Measurements from ENCODE around the gene GTF2H2C. TPM values are rescaled to one million over a fixed set of nuclear protein-coding genes. Genes with fewer than 3 reads are reported as not detected.
"Not testable (repeated sequence)": the region's sequence is repeated elsewhere in the genome, so short reads cannot be mapped to it uniquely, and the experiment has no call there.

The GTF2H2C gene
- total RNA-seq = 29.2 and 31.3 TPM in 2 replicates
- polyA plus RNA-seq (2012) = 19.8 TPM

DNA sequence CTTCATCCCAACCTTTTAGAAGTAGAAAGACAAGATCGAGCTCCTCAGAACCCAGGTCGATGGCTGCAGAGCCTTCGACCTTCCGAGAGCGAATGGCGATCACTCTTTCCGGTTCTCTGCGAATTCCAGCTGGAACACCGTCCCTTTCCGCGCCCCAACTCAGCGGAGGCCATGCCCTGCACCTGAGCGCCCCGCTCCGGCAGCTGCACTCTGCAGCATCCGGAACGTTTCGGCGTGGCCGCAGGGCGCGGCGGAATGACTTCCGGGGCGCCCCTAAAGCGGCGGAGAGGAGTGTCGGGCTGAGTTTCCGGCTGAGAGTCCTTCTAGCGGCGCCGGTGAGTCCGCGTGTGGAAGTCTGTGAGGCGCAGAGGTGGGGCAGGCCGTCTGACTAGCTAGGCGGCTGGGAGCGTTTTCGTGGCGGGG lies at the start of gene GTF2H2C:
Gene GTF2H2C, plus strand, starts transcription at position 284 of the 423 bp plus-strand sequence. CDS start 4,942 bp downstream, outside the sequence.
- DNase-seq (ENCODE audit: low read depth) = peak; percentile 67

DNA sequence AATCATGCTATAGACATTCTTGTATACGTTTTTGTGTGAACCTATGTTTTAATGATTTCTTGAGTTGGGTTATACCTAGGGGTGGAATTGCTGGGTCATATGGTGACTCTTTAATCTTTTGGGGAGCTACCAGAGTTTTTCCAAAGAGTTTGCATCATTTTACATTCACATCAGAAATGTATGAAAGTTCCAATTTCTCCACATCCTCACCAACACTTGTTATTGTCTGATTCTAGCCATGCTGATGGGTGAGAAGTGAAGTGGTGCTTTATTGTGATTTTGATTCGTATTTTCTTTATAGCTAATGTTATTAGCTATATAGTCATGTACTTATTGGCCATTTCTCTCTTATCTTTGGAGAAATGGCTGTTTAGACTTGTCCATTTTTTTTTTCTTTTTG lies 49.3 kb upstream of the GTF2H2C start:
- DNase-seq (ENCODE audit: low read depth) = no peak

DNA sequence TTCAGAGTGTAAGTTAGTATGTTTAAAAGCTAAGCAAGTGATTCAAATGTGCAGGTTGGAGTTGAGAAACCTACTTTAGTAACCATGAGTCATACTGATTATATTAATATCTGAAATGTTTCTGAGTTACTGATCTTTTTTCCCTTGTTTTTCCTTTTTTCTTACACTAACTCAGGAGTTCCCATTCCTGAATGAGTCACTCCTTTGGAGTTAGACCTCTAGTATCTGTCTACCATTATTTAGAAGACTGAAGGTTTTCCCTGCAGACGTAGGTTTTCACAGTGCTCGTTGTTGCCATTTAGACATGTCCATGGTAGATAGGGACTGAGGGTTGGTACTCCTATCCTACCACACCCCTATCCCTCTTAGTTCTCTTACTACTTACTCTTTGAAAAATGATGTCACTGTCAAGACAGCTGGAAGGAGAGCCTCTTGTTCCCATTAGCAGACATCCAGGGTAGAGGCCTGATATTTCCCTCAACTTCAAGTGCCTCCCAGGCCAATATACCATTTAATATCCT lies 47.2 kb upstream of the GTF2H2C start:
- no peak for DNase-seq (ENCODE audit: low read depth)

DNA sequence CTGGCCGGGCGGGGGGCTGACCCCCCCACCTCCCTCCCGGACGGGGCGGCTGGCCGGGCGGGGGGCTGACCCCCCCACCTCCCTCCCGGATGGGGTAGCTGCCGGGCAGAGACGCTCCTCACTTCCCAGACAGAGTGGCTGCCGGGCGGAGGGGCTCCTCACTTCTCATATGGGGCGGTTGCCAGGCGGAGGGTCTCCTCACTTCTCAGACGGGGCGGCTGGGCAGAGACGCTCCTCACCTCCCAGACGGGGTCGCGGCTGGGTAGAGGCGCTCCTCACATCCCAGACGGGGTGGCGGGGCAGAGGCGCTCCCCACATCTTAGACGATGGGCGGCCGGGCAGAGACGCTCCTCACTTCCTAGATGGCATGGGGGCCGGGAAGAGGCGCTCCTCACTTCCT lies 44.4 kb upstream of the GTF2H2C start:
- not testable (repeated sequence) for DNase-seq (ENCODE audit: low read depth)

DNA sequence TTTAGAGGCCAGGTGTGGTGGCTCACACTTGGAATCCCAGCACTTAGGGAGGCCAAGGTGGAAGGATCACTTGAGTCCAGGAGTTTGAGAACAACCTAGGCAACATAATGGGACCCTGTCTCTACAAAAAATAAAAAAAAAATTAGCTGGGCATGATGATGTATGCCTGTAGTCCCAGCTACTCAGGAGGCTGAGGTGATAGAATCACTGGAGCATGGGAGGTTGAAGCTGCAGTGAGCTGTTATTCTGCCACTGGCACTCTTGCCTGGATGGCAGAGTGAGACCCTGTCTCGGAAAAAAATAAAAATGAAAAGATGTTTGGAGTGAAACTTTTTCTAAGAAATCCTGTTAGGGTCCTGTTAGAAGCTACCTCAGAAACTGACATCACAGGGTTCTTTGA lies 43.2 kb upstream of the GTF2H2C start:
- no peak for DNase-seq (ENCODE audit: low read depth)

DNA sequence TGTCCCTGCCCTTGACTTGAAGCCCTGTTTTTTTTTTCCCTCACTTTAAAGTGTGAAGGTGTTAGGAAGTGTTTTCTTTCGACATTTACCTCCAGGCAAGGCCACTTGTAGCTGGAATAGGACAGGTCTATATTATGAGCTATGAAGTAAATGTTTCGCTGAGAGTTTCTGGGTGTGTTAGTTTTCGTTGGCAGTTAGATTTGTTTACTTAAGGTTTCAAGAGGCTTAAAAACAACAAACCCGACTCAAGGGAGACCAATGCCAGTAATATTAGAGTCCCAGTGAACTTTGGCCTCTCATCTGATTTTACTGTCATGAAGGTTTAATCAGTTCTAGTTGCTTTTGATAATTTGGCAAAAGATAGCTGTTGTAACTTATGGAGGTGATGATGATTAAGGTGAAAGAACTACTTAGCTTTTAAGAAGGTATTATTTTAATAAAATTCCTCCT lies 42.2 kb upstream of the GTF2H2C start:
- no peak for DNase-seq (ENCODE audit: low read depth)

DNA sequence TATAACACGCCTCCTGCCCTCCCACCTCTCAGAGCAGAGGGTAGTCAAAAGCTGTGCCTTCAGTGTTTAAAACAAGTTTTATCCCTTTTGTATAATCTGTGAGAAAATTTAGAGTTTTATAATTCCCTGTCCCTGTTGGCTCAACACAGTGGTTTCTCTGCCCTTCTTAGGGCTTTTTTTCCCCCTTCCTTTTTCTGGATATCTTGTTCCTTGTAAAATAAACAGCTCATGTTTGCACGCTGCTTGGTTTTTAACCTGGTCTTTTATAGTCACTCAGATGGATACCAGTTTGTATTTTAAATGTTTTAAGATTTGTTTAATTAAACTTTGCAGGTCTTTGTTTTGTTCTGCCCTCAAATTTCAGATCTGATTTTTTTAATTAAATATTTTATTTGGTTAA lies 40.7 kb upstream of the GTF2H2C start:
- no peak for DNase-seq (ENCODE audit: low read depth)

DNA sequence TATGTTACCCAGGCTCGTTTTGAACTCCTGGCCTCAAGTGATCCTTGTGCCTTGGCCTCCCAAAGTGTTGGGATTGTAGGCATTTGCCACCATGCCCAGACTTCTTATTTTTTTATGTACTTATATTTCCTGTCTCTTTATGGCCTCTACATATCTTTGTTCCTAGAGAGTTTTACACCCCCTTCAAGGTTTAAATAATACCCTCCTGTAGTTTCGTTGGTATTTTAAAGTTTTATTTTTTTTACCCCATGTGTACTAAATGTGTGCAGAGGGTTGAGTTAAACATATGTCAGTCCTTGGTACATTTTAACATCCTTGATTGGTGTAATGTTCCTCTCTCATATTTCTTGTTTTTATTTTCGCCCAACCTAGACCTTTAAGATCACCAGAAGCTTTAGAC lies 38.0 kb upstream of the GTF2H2C start:
- DNase-seq (ENCODE audit: low read depth) = no peak

DNA sequence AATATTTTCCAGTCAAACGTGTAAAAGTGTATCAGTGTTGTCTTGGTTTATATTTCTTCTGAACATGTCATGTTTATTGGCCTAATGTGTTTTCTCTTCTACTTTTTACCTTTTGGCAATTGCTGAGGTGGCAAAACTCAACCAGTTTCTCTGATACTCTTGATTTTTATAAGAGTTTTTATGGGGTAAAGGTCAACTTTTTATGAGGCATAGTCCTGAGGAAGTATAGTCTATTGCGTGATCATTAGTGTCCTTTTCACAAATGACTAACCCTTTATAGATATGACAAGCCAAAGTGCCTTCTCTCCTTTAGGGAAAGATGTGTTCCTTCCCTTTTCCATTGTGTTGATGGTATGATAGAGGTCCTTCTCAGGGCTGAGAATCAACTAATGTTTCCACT lies 34.5 kb upstream of the GTF2H2C start:
- no peak for DNase-seq (ENCODE audit: low read depth)

DNA sequence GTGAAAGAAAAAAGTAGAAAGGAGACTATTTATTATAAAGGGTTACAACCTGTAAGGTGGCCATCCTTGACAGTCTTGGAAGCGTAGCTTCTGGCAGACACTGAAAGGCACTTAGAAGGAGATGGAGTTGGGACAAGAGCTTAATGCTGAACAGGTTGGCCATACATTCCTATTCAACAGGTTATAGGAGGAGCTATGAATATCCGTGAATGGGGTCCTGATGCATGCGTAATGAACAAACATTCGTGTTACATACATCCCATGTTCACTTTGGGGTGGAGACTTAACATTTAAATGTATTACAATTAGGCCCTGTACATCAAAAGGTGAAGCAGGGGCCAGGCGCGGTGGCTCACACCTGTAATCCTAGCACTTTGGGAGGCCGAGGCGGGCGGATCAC lies 33.3 kb upstream of the GTF2H2C start:
- no peak for DNase-seq (ENCODE audit: low read depth)

DNA sequence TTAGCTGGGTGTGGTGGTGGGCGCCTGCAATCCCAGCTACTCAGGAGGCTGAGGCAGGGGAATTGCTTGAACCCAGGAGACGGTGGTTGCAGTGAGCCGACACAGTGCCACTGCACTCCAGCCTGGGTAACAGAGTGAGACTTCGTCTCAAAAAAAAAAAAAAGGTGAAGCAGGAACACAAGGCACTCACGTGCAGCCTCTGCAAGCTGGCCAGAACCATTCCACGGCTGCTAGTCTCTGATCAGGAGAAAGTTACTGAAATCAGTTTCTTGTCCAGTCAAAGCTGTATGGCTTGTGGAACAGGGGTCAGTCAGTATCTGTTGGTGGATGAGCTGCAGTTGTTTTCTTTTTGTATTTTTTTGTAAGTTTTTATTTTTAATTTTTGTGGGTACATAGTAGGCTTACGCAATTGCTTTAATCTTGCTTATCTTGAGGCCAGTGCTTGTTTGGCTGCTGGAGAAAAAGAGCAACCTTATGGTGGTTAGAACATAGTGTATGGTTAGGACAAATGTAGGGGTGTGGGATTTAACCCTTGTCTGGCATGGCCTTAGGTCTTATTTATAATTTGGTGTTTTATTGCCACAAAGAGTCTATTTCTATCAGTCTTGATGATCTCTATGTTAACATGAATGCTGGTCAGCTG lies 32.7 kb upstream of the GTF2H2C start:
- no peak for DNase-seq (ENCODE audit: low read depth)

DNA sequence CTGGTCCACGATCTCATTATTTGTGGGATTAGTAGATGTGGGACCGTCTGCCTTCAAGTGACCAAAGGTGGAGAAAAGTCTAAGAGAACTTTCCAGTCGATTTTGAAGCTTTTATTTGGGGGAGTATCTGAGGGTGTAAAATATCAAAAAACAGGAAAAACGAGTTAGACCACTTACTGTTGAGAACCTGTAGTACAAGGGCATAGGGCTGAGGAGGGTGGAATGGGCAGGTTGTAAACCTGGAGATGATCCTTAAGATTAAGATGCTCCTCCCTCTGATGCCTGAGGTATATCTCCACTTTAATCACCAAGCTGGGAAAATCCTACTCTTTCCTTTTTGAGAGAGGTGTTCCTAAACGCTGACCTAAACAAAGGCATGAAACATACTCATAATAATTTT lies 32.0 kb upstream of the GTF2H2C start:
- DNase-seq (ENCODE audit: low read depth) = no peak

DNA sequence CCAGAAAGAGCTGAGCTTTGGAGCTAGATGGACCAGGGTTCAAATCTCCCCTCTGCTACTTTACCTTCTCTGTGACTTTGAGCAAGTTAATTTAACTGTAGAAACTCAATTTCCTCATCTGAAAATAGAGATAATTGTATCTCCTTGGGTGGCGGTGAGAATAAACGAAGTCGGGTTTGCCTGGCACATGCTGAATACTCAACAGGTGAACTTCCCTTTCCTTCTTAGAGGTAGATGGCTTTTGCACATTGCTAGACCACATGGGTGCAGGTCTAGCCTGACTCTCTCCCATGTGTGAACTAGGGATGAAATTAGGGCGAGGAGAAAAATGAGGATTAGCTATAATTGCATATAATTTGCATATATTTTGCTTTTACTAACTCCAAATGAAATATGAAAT lies 31.4 kb upstream of the GTF2H2C start:
- no peak for DNase-seq (ENCODE audit: low read depth)

DNA sequence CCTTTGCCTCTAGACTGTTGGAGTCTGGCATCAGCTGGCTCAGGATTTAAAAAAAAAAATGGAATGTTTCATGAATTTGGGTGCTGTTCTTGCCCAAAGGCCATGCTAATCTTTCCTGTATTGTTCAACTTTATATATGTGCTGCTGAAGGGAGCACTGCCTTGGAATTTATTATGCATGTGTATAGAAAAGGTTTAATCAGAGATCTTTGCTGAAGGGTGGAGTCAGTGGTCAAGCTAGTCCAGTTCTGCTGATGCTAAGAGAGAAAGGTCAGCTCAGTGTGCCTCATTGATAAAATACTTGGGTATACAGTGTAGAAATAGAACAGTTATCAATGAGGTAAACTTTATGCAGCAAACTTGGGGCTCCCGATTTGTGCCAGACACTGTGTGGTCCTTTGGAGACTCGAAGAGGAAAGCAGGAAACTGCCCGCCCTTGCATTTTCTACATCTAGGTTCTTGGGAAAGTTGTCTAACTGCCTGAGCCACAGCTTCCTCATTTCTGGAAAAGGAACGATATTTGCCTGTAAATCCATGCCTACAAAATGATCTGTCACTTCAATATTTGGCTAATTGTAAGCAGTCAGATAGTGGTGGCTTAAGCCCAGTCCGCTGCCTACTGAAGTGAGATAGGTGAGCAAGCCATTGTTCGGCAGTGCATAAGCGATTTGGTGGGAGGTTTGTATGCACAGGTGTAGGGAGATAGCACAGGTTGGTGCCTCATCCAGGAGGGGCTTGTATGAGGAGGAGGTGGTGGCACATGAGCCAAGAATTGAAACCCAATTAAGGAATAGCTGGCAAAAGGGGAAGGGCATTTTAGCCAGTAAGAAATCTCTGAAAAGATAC lies 29.2 kb upstream of the GTF2H2C start:
- DNase-seq (ENCODE audit: low read depth) = no peak

DNA sequence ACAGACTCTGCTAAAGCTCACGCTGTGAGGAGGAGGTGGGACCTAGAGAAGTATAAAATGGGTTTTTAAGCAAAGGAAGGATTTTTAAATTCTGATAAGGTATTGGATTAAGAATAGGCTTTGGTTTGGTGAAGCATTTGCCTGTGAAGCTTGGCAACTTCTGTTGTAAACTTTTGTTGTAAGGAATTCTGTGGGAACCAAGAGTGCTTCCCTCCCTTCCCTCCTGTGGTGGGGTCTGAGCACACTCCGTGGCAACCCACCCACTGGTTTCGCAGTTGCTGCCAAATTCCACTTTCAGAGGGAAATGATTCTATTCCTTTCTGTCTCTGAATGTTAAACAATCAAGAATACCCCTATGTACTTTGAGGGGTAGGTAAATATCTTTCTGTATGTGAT lies 28.6 kb upstream of the GTF2H2C start:
- no peak for DNase-seq (ENCODE audit: low read depth)

DNA sequence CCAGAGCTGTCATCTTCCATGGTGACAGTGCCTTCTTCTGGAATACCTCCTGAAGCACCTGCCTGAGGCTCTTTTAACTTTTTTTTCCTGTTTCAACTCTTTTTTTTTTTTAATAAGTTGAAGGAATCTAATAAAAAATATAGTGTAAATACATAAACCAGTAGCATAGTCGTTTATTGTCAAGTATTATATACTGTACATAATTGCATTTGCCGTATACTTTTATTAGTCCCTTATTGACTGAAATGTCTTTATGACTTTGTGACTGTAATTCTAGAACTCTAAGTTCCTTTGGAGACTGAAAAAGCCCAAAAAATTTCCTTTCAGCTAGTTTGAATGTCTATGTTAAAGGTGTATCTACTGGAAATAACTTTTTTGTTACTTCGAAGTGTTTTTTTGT lies 22.1 kb upstream of the GTF2H2C start:
- not testable (repeated sequence) for DNase-seq (ENCODE audit: low read depth)

DNA sequence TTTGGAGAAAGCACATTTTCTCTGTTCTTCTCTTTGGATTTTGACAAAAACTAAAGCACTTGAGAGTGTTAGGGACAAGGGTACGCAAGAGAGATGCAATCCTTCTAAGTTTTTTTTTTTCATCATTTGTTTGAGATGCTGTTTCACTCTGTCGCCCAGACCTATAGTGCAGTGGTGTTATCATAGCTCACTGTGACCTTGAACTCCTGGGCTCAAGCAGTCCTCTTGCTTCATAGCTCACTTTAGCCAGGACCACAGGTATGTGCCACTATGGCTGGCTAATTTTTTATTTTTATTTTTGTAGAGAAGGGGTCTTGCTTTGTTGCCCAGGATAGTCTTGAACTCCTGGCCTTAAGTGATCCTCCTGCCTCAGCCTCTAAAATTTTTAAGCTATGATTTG lies 21.3 kb upstream of the GTF2H2C start:
- not testable (repeated sequence) for DNase-seq (ENCODE audit: low read depth)

DNA sequence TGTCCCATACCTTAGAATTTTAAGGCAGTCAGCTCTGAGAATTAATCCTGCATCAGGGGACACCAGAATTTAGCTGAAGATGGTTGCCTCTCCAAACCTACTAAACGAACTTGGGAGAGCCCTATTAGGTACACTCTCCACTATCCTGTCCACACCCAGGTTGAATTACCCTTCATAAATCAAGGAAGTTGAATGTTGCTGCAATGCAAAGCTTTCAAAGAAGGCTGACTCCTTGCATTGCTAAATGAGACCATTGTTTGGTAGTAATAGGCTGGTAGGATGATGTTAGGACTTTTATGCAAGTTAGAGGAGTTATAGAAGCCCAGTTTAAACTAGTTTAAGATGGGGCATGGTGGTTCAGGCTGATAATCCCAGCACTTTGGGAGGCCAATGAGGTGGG lies 18.6 kb upstream of the GTF2H2C start:
- not testable (repeated sequence) for DNase-seq (ENCODE audit: low read depth)

DNA sequence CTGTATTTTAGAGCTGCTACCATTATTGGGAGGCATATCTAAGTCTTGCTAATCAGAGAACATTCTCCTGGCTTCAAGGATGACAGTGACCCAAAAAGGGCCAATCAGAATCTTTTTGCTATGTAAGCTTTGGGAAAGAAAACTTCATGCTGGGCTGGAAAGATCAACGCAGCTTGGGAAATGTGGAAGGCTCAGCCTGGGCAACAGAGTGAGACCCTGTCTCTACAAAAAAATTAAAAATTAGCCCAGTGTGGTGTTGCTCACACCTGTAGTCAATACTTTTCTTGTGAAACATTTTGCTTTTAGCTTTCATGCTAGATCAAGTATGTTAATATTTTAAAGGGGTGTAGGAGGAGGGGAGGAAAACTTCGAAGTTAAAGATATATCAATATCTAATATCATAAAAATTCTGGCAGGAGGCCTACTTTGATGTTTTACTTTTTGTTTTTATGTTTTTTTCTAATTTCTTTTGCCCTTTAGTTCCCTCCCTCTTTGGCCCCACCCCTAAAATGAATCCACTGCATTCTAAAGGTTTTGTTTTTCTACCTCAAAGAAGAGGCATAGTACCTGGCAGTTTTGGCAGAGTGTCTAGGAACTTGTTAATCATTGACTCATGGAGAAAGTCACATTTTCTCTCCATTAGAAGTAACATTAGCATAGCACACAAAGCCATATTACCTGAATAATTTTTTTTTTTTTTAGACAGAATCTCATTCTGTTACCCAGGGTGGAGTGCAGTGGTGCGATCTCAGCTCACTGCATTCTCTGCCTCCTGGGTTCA lies 17.0 kb upstream of the GTF2H2C start:
- not testable (repeated sequence) for DNase-seq (ENCODE audit: low read depth)

DNA sequence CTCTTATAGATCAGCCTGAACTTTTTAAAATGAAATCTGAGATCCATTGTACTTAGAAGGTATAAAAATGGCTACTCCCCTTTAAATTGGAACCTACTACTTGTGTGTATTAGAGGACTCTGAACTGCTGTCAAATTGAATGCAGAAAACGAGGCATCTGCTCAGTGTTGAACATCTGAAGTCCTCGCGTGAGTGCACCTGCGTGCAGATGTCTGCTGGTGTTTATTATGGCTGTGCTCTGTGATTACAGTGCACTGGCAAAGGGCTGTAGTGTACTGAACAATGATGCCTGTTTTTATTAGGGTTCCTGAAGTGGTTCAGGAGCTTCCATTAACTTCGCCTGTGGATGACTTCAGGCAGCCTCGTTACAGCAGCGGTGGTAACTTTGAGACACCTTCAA lies 15.4 kb upstream of the GTF2H2C start:
- not testable (repeated sequence) for DNase-seq (ENCODE audit: low read depth)

DNA sequence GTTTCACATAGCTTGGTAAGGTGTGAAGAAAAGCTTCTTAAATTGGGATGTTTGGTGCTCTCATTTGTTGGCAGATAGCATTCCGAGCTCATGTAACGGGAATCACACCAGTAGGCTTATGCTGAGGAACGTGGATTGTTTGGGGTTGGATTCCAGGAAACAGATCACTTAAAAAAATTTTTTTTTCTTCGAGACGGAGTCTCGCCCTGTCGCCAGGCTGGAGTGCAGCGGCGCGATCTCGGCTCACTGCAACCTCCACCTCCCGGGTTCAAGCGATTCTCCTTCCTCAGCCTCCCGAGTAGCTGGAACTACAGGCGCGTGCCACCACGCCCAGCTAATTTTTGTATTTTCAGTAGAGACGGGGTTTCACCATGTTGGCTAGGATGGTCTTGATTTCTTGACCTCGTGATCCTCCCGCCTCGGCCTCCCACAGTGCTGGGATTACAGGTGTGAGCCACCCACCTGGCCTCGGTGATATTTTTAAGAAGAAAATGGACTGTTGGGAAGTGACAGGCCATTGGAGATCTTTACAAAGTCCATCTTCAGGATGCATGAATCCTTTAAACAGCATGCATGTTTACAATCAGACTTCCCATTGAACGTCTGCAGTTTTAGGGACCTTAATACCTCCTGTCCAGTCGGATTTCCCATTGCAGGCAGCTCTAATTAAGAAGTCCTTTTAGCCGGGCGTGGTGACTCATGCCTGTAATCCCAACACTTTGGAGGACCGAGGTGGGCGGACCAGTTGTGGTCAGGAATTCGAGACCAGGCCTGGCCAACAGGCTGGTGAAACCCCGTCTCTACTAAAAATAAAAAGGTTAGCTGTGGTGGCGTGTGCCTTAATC lies 818 bp downstream of the GTF2H2C start:
- peak; percentile 7 for DNase-seq (ENCODE audit: low read depth)
